ENCODE results near the gene DDIAS.

The DDIAS gene

GRCh38 chr11:82932564-82932963, 31.0 kb downstream of the DDIAS start:
- Histone ChIP-seq H3K79me2 (ENCODE audit: insufficient read depth, low read depth) (no peaks in the 10 kb centered on the region), H3K9ac (no peak overlapping the region), H3K4me1 (ENCODE audit: low read depth, poor library complexity, severe bottlenecking) (peaks cover 3% of the 10 kb centered on the region), H3K4me3 (IDR thresholded peaks at IDR 0.05; ENCODE audit: insufficient read depth, low read depth, low read length) (no peak overlapping the region), H3K27me3 (ENCODE audit: insufficient read depth, low read depth) (no peaks in the 10 kb centered on the region), H3K36me3 (ENCODE audit: insufficient read depth) (no peaks in the 10 kb centered on the region; the same call in 1 of the 2 replicates), H4K20me1 (ENCODE audit: insufficient read depth) (no peaks in the 10 kb centered on the region), H3K4me2 (no peak overlapping the region), H2AFZ (ENCODE audit: low read depth) (no peak overlapping the region), H3K27ac (no peak overlapping the region)
- TF ChIP-seq CTCF (conservative IDR thresholded peaks at IDR 0.05; ENCODE audit: low read depth, low read length): no peak

GRCh38 chr11:82936261-82936660, 34.7 kb downstream of the DDIAS start:
- Histone ChIP-seq H3K4me3 (IDR thresholded peaks at IDR 0.05; ENCODE audit: insufficient read depth, low read depth, low read length) (no peak overlapping the region), H3K4me1 (ENCODE audit: low read depth, poor library complexity, severe bottlenecking) (no peaks in the 10 kb centered on the region), H3K79me2 (ENCODE audit: insufficient read depth, low read depth) (no peaks in the 10 kb centered on the region), H2AFZ (ENCODE audit: low read depth) (no peak overlapping the region), H3K4me2 (no peak overlapping the region), H3K9ac (no peak overlapping the region), H3K27ac (no peak overlapping the region), H4K20me1 (ENCODE audit: insufficient read depth) (no peaks in the 10 kb centered on the region), H3K27me3 (ENCODE audit: insufficient read depth, low read depth) (no peaks in the 10 kb centered on the region), H3K36me3 (ENCODE audit: insufficient read depth) (no peaks in the 10 kb centered on the region; the same call in 1 of the 2 replicates)
- no peak for TF ChIP-seq CTCF (conservative IDR thresholded peaks at IDR 0.05; ENCODE audit: low read depth, low read length)

GRCh38 chr11:82937554-82937953, 36.0 kb downstream of the DDIAS start:
- Histone ChIP-seq H3K36me3 (ENCODE audit: insufficient read depth) (no peaks in the 10 kb centered on the region; the same call in 1 of the 2 replicates), H3K4me3 (IDR thresholded peaks at IDR 0.05; ENCODE audit: insufficient read depth, low read depth, low read length) (no peak overlapping the region), H4K20me1 (ENCODE audit: insufficient read depth) (no peaks in the 10 kb centered on the region), H3K27ac (no peak overlapping the region), H3K27me3 (ENCODE audit: insufficient read depth, low read depth) (no peaks in the 10 kb centered on the region), H3K9ac (no peak overlapping the region), H3K79me2 (ENCODE audit: insufficient read depth, low read depth) (no peaks in the 10 kb centered on the region), H3K4me1 (ENCODE audit: low read depth, poor library complexity, severe bottlenecking) (no peaks in the 10 kb centered on the region), H2AFZ (ENCODE audit: low read depth) (no peak overlapping the region), H3K4me2 (no peak overlapping the region)
- no peak for TF ChIP-seq CTCF (conservative IDR thresholded peaks at IDR 0.05; ENCODE audit: low read depth, low read length)

- H3K79me2 ChIP-seq (ENCODE audit: insufficient read depth, low read depth): no peaks in the 10 kb centered on the region
- H4K20me1 ChIP-seq (ENCODE audit: insufficient read depth): no peaks in the 10 kb centered on the region
- no peak overlapping the region for H3K27ac ChIP-seq
- H3K4me2 ChIP-seq: no peak overlapping the region
- H3K4me1 ChIP-seq (ENCODE audit: low read depth, poor library complexity, severe bottlenecking): no peaks in the 10 kb centered on the region
- no peak overlapping the region for H3K4me3 ChIP-seq (IDR thresholded peaks at IDR 0.05; ENCODE audit: insufficient read depth, low read depth, low read length)
- H3K27me3 ChIP-seq (ENCODE audit: insufficient read depth, low read depth): no peaks in the 10 kb centered on the region
- no peaks in the 10 kb centered on the region for H3K36me3 ChIP-seq (ENCODE audit: insufficient read depth)
- TF ChIP-seq CTCF (conservative IDR thresholded peaks at IDR 0.05; ENCODE audit: low read depth, low read length): no peak
- no peak overlapping the region for H3K9ac ChIP-seq
- H2AFZ ChIP-seq (ENCODE audit: low read depth): no peak overlapping the region
These were observed 37.9 kb downstream of the DDIAS start for GRCh38 chr11:82939456-82939855.
